GM15510 (cell line): Measurements from ENCODE around the gene SEPTIN8.

ENCODE experiments used
- POLR2A ChIP-seq: IDR thresholded peaks from 3 replicates; pipeline ENCODE4 v1.6.1; 2011; ENCODE audit warnings: borderline replicate concordance; ENCODE audit not compliant: insufficient read length; ENCODE audit errors: extremely low read depth

The SEPTIN8 gene

DNA sequence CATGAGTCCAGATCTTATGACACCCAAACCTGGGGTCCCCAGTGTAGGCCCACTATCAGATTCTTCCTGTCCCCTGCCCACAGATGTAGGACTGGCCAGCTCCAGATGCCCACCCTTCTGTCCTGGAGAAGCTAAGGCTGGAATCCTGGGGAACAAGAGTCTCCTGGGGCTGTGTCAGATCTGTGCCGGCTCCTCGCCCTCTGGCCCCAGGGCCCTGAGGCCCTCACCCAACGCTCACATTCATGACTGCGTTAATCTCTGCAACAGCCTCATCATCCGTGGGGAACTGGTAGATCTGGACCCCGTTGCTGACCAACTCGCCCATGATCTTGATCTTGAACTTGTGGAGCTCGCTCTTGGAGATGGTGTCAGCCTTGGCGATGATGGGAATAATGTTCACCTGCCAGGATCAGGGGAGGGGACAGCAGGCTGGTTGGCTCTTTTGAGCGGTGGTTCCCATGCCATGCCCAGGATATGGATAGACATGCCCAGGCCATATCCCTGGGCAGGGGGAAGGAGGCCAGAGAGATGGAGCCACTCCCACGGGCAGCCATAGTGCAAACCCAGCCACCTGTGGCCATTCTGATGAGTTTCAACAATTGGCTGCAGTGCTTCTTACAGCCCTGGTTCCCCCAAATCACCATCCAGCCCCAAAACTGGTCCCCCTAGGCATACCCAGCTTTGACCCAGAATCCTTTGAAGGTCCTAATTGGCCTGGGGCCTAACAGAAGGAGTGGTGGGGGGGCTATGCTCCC lies 14.6 kb downstream of the SEPTIN8 start:
- TF ChIP-seq POLR2A: no peak

DNA sequence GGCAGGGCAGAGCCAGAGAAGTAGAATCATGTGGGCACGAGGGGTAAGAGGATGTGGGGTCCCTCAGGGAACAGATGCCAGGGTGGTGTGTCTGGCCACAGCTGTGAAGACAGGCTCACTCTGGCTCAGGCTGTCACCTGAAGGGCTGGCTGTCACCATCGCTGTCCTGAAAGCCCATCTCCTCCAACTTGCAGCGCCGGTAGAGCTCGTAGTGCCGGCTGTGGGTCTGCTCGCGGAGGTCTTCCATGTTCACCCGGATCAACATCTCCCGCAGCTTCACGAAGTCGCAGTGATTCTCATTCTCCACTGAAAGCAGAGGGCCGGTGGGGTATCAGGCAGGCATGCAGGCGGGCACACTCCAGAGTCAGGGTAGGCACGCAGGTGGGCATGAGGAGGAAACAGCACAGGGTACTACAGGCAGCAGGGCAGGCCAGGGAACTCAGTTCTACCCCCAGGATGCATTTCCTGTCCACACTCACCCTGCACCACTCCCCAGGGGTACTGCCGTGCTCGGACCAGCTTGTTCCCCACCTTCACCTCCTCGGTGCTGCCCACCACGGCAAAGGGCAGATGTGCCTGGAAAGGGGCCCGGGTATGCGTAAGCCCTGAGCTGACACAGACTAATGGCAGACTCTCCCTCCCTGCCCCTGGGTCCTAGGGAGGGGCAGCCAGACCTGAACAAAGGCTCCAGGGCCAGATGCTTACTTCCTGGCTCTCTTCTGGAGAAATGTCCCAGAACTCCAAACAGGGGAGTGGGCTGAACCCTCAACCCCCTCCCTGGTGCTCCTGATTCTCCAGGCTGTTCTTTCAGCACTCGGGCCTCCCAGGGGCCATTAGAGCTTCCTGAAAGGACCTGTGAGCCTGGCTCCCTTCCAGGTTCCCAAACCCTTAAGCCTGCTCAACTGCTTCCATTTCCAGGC lies 15.5 kb downstream of the SEPTIN8 start:
- TF ChIP-seq POLR2A: no peak

DNA sequence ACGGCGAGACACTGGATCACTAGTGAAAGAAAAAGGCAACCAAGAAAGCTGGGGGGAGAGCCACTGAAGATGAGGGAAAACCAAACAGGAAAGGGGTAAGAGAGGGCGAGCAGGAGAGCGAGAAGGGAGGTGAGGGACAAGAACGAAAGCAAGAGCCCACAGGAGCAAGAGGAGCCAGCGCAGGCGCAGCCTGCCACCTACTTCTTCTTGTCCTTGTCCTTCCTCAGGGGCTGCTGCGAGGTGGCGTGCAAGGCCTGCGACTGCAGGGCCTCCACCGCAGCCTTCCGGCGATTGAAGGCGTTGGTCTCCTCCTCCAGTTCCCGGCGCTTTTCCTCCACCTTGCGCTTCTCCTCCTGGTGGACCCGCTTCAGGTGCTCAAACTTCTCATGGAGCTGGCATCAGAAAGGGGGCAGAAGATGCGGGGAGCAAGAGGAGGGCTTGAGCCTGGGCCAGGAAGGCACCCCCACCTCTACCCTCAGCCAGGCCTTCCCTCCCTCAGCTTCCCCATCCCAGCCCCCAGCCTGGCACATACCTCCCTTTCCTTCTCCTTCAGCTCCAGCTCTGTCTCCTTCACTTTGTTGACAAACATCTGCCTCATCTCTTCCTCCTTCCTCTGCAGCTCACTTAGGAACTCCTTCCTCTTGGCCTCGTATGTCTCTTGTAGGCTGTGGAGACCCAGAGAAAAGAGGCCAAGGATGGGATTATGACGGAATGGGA lies 16.3 kb downstream of the SEPTIN8 start:
- TF ChIP-seq POLR2A: no peak

DNA sequence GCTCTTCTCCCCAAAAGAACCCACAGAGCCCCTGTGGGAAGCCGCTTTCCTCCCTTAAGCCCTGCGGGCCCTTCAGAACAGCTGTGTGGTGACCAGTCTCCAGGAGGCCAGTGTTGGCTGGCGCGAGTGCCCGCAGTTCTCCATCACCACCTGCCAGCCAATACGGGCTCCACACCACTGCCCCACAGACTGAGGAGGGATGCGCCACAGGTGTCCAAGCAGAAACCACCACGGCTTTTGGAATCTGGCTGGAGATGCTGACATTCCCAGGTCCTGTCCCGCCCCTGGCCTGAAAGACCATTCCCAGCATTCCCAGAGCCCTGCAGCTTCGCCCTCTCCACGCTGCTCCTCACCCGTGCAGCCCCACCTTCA lies 17.0 kb downstream of the SEPTIN8 start:
- no peak for TF ChIP-seq POLR2A

DNA sequence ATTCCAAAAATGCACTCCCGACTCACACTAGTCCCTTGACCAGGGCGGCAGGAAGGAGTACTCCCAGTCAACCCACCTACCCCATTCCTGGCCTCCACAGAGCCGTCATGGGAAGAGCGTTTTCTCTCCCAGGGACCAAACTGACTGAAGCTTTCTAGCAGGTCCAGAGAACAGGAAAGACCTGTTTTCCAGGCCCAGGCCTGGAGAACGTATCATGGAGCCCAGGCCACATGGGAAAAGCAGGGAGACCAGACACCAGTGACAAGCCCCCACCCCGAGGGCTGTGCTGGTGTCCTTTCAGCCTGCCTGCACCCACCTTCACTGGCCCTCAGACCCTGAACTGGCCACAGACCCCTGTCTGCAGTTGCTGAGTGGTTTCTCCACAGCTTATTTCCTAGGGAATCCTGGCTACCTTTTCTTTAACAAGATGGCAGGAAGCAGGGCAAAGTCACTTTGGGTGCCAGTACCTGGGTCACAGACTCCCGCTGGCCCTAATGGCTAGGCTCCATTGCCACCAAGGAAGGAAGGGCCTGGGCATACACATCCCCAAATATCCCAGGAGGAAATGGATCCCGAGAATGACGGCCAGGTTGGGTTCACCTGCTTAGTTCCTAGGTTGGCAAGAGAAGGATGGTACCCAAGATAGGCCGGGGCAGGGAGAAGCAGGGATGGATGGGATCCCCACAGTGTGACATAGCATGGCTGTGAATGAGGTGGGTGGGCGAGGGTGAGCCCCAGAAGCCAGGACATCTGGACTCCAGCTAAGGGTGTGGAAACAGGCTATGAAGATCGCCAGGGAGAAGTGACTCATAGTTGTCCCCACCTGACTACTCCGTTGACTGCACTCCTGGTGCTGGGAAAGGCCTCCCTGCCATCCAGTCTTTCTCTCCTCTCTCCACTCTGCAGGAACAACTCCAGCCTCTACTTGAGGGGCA lies 17.7 kb downstream of the SEPTIN8 start:
- TF ChIP-seq POLR2A: no peak

DNA sequence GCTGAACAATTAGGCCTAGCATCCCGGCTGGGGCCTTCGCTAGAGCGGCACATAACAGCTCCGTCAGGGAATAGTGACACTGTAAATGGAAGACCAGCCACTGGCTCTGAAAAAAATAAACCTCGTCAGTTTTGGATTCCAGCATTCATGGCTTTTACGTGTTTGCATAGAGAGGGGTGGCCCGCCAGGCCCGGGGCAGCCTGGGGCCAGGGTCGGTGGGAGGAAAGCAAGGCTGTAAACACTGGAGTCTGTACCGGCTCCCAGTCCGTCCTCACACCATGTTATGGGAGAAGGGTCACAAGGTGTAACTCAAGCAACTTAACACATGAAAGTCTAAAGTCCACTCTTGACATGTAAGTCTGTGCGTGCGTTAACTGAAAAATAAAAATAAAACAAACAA lies 18.6 kb downstream of the SEPTIN8 start:
- no peak for TF ChIP-seq POLR2A

DNA sequence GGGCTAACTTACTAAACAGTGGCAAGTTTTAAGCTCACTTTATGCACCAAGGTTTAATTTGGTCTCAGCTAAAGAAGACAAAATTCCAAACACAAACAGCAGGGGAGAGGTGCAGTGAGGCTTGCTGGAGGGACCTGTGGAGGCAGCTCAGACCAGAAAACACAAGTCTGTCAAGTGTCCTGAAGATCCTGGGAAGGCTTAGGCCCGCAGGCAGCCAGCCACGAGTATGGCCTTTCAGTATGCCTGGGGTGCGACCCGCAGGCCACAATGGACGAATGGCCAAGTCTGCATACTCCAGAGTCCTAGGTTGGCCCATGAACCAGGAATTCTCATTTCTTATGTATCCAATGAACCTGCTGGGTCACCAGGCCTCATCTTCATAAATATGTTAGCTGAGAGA lies 20.5 kb downstream of the SEPTIN8 start:
- TF ChIP-seq POLR2A: no peak

DNA sequence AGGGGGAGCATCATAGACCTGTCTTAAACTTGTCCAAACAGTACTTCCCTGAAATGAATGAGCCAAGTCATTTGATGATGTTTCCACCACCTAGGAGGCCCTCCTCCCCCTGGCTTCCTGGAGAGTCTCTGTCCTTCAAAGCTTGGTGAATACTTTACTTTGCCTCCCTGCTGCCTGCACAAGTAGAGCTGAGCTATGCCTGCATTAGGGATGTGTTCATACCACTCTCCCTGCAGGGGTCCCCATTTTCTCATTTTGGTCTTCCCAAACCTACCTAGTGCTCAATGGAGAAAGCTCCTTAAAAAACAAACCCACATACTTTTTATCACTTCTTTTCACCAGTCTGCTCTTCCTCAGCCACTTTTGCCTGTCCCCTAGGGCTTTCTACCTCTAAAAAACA lies 22.1 kb downstream of the SEPTIN8 start:
- TF ChIP-seq POLR2A: no peak

DNA sequence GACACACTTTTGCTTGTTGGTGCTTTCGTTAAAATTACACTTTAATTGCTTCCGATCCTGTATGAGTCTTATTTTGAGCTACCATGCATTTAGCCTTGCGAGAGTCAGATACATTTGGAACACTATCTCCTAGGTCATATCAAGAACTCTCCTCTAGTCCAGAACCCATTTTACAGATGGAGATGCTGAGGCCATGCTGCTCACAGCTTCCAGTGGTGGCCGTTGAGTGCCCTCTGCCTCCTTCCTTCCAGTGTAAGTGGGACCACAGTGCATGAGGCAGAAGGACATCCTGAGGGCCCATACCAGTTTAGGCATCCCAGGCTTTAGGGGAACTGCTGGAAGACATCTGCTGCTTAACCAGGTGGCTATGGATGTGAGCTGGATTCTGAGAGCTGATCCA lies 22.9 kb downstream of the SEPTIN8 start:
- TF ChIP-seq POLR2A: no peak

DNA sequence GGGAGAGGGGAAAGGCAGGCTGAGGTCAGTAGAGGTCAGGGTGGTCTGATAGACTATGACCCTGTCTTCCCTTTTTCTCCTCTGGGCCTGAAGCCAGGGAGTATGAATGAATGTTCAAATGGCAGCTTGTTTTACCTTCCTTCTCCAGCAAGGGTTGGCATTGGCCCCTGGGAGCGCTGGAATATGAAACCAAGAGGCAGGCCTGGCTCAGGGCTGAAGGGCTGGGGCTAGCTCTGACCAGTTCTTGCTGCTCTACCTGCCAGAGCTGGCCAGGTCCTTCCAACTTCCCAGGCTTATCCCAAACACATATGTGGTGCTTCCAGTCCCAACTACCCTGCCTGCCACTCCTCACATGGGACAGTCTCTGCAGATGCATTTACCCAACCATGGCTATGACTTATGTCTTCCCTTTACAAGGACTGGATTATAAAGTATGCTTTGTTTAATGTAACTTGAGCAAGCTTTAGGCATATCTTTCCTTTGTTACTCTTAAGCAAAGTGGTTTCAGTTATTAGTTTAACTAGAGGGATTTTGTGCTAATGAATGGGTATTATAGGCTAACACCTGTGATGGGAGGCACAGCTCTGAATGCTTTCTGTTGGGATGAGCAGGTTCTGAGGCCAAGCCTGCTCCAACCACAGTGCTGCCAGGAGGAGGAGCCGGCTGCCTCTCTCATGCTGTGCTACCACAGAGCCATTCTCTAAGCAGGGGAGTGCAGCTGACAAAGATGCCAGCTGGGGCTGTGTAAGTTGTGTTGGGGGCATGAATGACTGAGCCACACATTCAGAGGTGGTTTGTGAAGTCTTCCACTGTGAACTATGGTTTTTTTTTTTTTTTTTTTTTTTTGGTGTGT lies 23.7 kb downstream of the SEPTIN8 start:
- TF ChIP-seq POLR2A: no peak

DNA sequence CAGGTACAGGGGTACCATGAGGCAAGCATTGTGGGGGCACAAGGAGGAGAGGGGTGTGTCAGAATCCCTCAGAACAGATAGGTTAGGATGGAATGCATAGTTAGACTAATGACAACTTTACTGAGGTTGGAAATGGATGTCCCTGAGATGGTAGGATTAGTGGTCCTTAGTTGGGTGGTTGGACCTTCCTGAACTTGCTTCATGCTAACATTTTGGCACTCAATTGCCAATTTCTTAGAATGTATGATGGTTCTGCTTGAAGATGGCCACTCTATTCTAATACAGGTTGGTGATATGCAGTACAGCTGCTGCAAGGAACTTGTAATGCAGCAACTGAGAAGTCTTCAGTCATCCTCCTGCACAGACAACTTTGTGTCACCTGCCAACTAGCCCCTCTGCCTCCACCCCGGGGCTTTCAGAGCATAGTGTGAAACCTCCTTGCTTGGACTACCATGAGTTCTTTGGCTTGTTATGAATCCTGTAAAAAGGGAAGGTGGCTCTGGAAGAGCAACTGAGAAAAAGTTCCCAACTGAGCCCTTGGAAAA lies 24.4 kb downstream of the SEPTIN8 start:
- no peak for TF ChIP-seq POLR2A

DNA sequence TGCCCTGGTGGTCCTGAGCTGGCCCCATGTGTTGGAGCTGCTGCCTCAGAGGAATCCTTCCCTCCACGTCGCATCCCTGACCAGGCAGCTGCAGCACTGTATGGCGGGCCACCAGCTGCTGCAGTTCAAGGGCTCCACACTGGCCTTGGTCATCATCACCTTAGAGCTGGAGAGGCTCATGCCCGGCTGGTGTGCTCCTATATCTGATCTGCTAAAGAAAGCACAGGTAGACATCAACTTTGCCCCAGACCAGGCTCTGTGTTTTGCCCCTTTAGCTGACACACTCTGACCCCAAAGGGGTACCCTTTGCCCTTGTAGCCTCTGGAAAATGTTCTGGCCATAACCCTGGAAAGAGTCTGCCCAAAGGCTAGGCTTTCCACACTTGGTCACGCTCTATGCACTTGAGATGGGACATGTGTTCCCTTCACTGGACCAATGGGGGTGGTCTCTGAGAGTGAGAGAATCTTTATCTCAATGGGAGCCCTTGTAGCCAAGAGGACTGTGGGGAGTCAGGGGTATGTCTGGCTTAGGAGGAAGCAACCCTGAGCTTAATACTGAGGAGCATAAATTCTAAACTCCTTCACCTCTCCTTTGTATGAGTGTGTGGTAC lies 25.0 kb downstream of the SEPTIN8 start:
- no peak for TF ChIP-seq POLR2A

DNA sequence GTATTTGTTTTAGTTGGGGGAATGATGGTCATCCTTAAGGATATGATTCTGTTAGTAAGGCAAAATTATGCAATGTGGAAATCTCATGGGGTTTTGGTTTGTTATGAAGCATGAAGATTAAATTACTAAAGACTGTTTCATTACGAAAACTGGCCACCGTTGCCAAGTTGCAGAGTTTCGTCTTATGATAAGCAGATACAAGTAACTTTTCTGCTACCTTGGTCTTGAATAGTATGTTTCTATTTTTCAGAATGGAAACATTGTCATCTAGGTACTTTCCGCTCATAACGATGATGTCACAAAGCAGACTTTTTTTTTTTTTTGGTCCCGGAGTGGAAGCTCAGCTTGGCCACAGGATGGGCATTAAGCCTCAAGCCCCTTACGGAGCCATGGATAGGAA lies 25.6 kb downstream of the SEPTIN8 start:
- TF ChIP-seq POLR2A: no peak
